ENCODE results near the gene BTBD7. TPM values are rescaled to one million over a fixed set of nuclear protein-coding genes. Genes with fewer than 3 reads are reported as not detected.
A peak's percentile ranks its signal among the peaks of the same experiment; 100 is the strongest.

BTBD7 gene
- total and polyA plus RNA-seq, 5 experiments from 2014 or later: 6.7 to 33.3 (median 7.8) TPM

DNA sequence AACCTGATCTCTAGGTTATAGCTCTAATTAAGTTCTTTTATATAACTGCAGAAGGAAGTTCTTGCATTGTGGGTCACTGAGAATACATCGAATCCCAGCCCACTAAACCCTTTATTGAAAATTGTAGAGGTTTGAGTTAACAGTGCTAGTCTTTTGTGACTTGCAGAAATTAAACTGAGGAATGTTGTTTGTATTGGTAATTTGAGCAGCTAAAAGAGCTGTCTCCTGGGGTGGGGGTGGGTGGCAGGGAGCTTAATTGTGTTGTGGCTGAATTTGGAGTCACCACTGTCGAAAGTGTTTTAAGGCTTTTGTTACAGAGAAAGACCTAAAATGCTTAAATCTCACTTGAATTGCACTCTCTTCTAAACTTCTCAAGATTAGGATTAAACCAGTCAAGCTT is 11.0 kb upstream of the BTBD7 start:
- Mint-ChIP-seq H3K4me1 (peaks cover 0 to 7% (median 0%) of the 10 kb centered on the region in 4 donors), H3K4me3 (no peak overlapping the region), H3K9me3 (peaks cover 0 to 8% (median 2%) of the 10 kb centered on the region in 9 donors), H3K27ac (no peak overlapping the region), H3K36me3 (peaks cover 0 to 9% (median 8%) of the 10 kb centered on the region in 3 donors), H3K27me3 (peaks cover under 1 to 14% (median 9%) of the 10 kb centered on the region in 5 donors)
- DNase-seq (no peak), ATAC-seq (no peak)
- POLR2A ChIA-PET: no interaction called here

DNA sequence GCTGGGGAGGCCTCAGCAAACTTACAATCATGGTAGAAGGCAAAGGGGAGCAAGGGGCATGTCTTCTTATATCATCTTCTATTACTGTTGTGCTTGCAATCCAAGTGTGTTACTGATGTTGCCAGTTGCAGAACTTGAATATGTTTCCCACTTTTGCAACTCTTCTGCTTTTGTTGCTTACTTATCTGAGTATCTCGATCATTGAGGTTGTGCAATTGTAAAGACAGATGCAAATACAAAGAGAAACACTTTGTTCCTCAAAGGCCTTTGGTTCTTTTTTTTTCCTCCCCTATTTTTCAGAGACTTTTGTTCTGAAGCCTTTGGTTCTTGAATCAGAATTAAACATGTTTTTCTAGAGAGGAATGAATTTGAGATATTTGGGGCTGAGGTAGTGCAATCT is 10.4 kb upstream of the BTBD7 start:
- Mint-ChIP-seq H3K4me3 (no peak overlapping the region), H3K36me3 (peaks cover 0 to 9% (median 8%) of the 10 kb centered on the region in 3 donors), H3K4me1 (peaks cover 0 to 7% (median 0%) of the 10 kb centered on the region in 4 donors), H3K27ac (no peak overlapping the region), H3K27me3 (peaks cover 0 to 14% (median 9%) of the 10 kb centered on the region in 5 donors), H3K9me3 (peaks cover 0 to 8% (median 2%) of the 10 kb centered on the region in 9 donors)
- no peak for DNase-seq
- no peak for ATAC-seq
- POLR2A ChIA-PET: no interaction called here

DNA sequence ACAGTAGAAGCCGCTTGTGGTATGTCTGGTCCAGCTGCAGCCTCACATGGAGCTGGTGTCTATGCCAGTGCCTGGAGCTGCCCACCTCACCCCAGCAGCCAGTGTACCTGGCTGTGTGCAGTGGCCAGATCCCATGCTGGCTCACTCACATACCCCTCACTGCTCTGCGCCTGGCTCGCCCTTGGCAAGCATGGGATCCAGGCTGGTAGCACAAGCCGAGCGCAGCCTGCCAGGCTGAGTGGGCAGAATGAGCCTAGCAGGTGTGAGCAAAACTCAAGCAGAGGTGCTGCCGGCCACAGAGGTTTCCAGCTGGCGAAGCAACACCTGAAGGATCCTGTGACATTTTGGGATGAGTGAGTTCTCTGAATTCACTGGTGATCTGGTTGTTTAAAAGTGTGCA is 5.0 kb upstream of the BTBD7 start:
- Mint-ChIP-seq H3K36me3 (peaks cover 0 to 8% (median 6%) of the 10 kb centered on the region in 3 donors), H3K27me3 (peaks cover 0 to 7% (median 4%) of the 10 kb centered on the region in 5 donors), H3K4me1 (peaks cover 4 to 17% (median 13%) of the 10 kb centered on the region in 4 donors), H3K9me3 (peaks cover 0 to 6% (median 2%) of the 10 kb centered on the region in 9 donors), H3K4me3 (no peak overlapping the region), H3K27ac (no peak overlapping the region)
- DNase-seq (no peak), ATAC-seq (no peak)
- POLR2A ChIA-PET: no interaction called here

DNA sequence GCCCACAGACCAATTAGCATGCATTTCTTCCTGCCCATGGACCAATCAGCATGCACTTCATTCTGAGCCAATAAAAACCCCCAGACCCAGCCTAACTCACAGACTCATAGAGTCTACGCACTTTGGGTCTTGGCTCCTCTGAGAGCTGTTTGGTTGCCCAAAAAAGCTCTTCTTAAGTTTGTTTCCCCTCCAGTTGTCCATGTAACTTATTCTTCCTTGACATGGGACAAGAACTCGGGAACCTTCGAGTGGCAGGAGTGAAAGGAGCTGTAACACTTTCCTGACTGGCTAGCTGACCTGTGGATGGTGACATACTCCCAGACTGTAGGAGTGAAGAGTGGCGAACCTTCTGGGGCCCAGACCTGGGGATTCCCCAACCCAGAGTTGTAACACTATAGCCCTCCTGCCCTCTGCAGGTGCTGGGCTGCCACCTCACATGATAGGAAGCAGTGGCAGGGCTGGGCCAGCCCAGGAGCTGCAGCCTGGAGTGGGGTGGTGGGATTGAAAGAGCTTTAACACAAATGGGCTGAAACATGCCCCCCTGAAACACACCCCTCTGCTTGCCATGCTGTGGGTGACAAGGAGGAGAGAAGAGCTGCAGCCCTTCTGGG is 4.4 kb upstream of the BTBD7 start:
- no peak overlapping the region for H3K4me3 Mint-ChIP-seq

DNA sequence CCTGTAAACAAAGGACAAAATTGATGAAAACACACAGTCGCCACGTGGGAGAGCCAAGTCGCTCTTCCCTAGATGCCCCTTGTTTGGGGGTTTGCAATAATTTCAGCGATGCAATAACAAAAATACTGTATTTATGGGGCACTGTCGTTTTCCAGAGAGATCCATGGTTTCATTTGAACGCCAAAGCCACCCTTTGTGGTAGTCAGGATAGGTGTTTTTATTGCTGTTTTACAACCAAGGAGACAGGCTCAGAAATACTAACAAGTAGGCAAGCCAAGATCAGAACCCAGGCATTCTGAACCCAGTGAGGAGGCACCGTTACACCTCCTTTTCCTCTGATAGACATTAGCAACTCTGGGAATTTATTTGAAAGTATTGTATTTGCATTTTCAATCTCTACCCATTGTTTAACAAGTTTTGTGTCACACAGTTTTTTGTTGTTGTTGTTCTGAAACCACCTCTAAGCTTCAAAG is 831 bp upstream of the BTBD7 start:
- H3K27me3 Mint-ChIP-seq: no peaks in the 10 kb centered on the region
- H3K9me3 Mint-ChIP-seq: no peaks in the 10 kb centered on the region
- ATAC-seq (no peak), DNase-seq (no peak)
- peak overlapping the region; percentile 90 to 96 (median 92) for H3K4me3 Mint-ChIP-seq
- peaks cover 24 to 49% (median 45%) of the 10 kb centered on the region in 4 donors for H3K4me1 Mint-ChIP-seq
- peak overlapping the region; percentile 74 to 97 (median 96) for H3K27ac Mint-ChIP-seq
- POLR2A ChIA-PET: no interaction called here
- H3K36me3 Mint-ChIP-seq: no peaks in the 10 kb centered on the region

More for the DNA sequence above, 4.4 kb upstream of the BTBD7 start:
- Mint-ChIP-seq H3K27ac (no peak overlapping the region), H3K36me3 (peaks cover 0 to 2% (median under 1%) of the 10 kb centered on the region in 3 donors), H3K27me3 (peaks cover 0 to 4% (median 0%) of the 10 kb centered on the region in 5 donors), H3K4me1 (peaks cover 4 to 14% (median 13%) of the 10 kb centered on the region in 4 donors), H3K9me3 (peaks cover 0 to 3% (median 0%) of the 10 kb centered on the region in 9 donors)
- DNase-seq: no peak
- ATAC-seq: no peak
- POLR2A ChIA-PET: no interaction called here

DNA sequence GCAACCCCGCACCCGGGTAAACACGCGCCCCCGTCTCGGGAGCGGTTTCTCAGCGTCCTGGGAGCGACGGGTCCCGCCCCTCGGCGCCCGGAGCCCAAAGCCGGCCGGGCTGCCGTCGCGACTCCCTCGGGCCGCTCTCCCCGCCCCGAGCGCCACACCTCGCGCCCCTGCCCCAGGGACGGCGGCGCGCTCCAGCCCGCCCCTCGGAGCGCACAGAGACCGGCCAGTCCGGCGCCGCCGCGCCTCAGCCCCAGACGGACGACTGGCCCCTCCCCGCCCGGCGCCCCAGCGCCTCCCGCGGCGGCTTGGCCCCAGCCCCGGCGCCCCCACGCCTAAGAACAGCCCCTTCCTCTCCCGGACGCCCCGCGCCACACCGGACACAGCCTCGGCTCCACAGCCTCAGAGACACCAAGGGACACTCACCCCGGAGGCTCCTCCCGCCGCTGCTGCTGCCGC is 411 bp downstream of the BTBD7 start:
- Mint-ChIP-seq H3K9me3 (no peaks in the 10 kb centered on the region), H3K36me3 (peaks cover 0 to under 1% (median 0%) of the 10 kb centered on the region in 3 donors), H3K4me3 (peak overlapping the region; percentile 90 to 96 (median 94)), H3K27me3 (no peaks in the 10 kb centered on the region), H3K27ac (peak overlapping the region in 9 of 10 donors; percentile 89 to 97 (median 95)), H3K4me1 (peaks cover 28 to 61% (median 54%) of the 10 kb centered on the region in 4 donors)
- peak; percentile 28 to 57 for ATAC-seq
- DNase-seq: peak in 4 of 10 donors; percentile 7 to 34 (median 25)
- POLR2A ChIA-PET: interaction anchor here (1.4 kb wide), 1 partner anchor 9 kb away, joined by 3 read pairs; no protein-coding TSS in a partner anchor

DNA sequence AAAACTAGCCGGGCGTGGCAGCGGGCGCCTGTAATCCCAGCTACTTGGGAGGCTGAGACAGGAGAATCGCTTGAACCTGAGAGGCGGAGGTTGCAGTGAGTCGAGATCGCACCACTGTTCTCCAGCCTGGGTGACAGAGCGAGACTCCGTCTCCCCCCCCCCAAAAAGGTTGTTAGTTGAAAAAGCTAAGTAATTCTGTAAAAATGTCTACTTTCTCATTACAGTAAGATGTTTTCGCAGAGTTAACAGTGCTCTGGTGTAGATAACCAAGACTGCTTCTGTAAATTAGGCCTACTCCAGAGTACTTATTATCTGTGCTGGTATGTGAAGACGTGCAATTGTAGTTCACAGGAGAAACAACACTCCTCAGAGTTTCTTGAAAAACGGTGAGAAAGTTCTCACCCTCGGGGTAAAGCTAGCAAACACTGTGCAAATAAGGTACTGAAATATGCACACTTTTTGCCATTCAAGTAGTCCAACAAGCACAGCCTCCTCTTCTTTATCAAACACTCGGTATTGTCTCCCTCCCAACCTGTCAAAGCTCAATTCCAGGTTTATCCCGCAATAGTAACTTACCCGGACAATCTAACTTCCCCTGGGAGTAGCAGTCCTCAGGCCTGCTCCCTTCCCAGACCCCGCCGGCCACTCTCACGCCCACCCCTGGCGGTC is 974 bp downstream of the BTBD7 start:
- peak in 2 of 10 donors; percentile 22 to 25 for DNase-seq
- Mint-ChIP-seq H3K4me1 (peaks cover 29 to 65% (median 56%) of the 10 kb centered on the region in 4 donors), H3K36me3 (peaks cover 0 to 2% (median 0%) of the 10 kb centered on the region in 3 donors), H3K4me3 (peak overlapping the region; percentile 87 to 96 (median 92)), H3K27me3 (no peaks in the 10 kb centered on the region), H3K27ac (peak overlapping the region in 9 of 10 donors; percentile 85 to 95 (median 93)), H3K9me3 (no peaks in the 10 kb centered on the region)
- POLR2A ChIA-PET: interaction anchor here (1.4 kb wide), 1 partner anchor 9 kb away, joined by 3 read pairs; no protein-coding TSS in a partner anchor
- ATAC-seq: no peak

DNA sequence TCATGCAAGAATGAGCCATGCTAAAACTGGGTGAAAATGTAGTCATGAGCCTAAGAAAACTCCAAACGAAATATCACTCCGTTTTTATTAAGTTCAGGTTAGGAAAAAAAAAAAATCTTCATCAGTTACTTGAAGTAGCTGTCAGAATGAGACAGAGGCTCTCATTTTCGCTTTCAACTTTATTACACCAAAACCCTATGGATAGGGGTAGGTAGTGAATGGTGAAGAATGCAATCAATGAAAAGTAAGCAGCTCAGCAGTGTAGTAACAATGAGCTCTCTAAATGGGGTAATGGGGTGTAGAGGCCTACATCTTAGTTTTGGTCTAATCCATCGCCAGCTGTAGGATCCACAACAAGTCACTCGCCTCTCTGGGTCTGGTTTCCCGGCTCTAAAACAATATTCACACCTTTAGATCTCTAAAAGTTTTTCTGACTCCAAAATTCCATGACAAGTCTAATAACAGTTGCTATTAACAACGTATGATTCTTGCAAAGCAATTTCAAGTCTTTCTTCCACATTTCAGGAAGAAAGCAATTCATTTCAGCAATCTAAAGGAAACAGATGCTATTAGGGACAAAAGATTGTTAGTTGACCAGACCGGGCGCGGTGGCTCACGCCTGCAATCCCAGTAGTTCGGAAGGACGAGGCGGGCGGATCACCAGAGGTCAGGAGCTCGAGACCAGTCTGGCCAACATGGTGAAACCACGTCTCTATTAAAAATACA is 1.7 kb downstream of the BTBD7 start:
- ATAC-seq (no peak), DNase-seq (no peak)
- Mint-ChIP-seq H3K36me3 (peaks cover 0 to 2% (median 0%) of the 10 kb centered on the region in 3 donors), H3K27me3 (no peaks in the 10 kb centered on the region), H3K27ac (peak overlapping the region in 8 of 10 donors; percentile 29 to 95 (median 88)), H3K4me1 (peaks cover 29 to 65% (median 56%) of the 10 kb centered on the region in 4 donors), H3K9me3 (no peaks in the 10 kb centered on the region), H3K4me3 (peak overlapping the region; percentile 87 to 96 (median 92))
- POLR2A ChIA-PET: interaction anchor here (0.6 to 1.4 kb wide), 2 partner anchors 8 kb away, joined by 3 read pairs; no protein-coding TSS in a partner anchor

DNA sequence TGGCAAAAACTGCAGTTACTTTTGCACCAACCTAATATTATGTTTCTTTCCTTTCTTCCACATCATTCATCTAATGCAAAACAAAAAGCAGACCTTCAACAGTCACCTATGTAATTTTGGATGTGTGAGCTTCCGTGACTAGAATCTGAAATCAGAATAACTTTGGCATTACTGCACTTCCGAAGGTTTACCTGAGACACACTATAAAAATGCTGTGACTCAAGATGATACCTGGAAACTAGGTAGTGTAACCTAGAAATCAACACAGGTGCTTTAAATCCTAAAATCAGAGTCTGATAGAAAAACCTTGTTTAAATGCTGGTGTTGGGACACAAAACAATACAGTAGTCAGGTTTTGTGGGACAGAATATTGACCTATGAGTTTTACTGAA is 2.2 kb downstream of the BTBD7 start:
- POLR2A ChIA-PET: interaction anchor here (0.6 kb wide), 1 partner anchor 8 kb away, joined by 3 read pairs; no protein-coding TSS in a partner anchor
- ATAC-seq: no peak
- Mint-ChIP-seq H3K27ac (peak overlapping the region in 1 of 10 donors; percentile 89), H3K36me3 (peaks cover 0 to 2% (median 0%) of the 10 kb centered on the region in 3 donors), H3K9me3 (no peaks in the 10 kb centered on the region), H3K4me3 (peak overlapping the region in 9 of 10 donors; percentile 87 to 96 (median 93)), H3K27me3 (no peaks in the 10 kb centered on the region), H3K4me1 (peaks cover 29 to 65% (median 57%) of the 10 kb centered on the region in 4 donors)
- no peak for DNase-seq

DNA sequence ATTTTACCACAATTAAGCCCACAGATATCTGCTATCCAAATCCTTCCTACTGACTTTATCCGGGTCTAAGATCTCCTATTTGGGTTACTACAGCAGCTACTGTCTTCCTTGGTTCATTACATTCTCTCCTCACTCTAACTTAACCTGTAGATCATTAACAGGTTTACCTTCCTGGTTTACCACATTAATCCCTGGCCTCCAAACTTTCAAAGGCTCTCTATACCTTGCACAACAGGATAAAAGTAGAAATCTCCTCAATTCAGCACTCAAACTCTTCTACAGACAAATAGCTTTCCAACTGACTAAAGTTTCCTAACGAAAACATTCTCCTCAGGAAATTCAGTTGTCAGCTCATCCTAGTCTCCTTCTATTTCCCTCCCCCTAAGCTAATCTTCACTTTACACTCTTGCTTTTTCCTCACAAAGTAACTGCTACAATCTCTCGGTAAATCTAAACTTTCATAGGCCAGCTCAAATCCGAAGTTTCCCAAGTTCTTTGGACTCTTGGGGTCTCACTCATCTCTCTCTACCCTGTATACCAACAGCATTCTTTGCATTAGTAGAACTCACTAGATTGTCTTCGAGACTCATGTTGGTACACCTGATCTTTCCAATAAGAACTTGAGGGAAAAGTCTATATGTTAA is 2.7 kb downstream of the BTBD7 start:
- peak overlapping the region in 2 of 10 donors; percentile 3 to 7 for H3K27ac Mint-ChIP-seq

DNA sequence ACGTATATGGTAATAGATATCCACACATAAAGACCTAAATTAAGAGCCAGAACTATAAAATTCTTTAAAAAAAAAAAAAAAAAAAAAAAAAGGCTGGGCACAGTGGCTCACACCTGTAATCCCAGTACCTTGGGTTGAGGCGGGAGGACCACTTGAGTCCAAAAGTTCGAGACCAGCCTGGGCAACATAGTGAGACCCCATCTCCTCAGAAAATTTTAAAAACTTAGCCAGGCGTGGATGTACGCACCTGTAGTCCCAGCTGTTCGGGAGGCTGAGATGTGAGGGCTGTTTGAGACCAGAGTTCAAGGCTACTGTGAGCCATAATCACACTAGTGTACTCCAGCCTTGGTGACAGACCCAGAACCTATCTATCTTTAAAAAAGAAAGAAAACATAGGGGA is 4.3 kb downstream of the BTBD7 start:
- ATAC-seq: no peak
- no peak overlapping the region for H3K4me3 Mint-ChIP-seq

More for the DNA sequence above, 2.7 kb downstream of the BTBD7 start:
- H3K4me1 Mint-ChIP-seq: peaks cover 31 to 70% (median 61%) of the 10 kb centered on the region in 4 donors
- no peaks in the 10 kb centered on the region for H3K9me3 Mint-ChIP-seq
- peak overlapping the region in 8 of 10 donors; percentile 1 to 96 (median 10) for H3K4me3 Mint-ChIP-seq
- POLR2A ChIA-PET: no interaction called here
- DNase-seq (no peak), ATAC-seq (no peak)
- H3K27me3 Mint-ChIP-seq: no peaks in the 10 kb centered on the region
- peaks cover 0 to 2% (median 0%) of the 10 kb centered on the region in 3 donors for H3K36me3 Mint-ChIP-seq

DNA sequence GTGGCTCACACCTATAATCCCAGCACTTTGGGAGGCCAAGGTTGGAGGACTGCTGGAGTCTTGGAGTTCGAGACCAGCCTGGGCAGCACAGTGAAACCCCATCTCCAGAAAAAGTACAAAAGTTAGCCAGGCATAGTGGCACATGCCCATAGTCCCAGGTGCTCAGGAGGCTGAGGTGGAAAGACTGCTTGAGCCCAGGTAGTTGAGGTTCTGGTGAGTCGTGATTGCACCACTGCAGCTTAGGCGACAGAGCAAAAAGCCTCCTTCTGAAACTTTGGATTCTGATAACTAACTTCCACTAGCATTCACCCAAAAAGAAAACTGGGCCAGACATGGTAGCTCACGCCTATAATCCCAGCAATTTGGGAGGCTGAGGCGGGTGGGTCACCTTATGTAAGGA is 6.6 kb downstream of the BTBD7 start:
- Mint-ChIP-seq H3K4me1 (peaks cover 32 to 82% (median 63%) of the 10 kb centered on the region in 4 donors), H3K4me3 (no peak overlapping the region)

More for the DNA sequence above, 4.3 kb downstream of the BTBD7 start:
- Mint-ChIP-seq H3K27ac (no peak overlapping the region), H3K4me1 (peaks cover 35 to 71% (median 62%) of the 10 kb centered on the region in 4 donors), H3K27me3 (no peaks in the 10 kb centered on the region), H3K36me3 (peaks cover 0 to 15% (median 0%) of the 10 kb centered on the region in 3 donors), H3K9me3 (no peaks in the 10 kb centered on the region)
- no peak for DNase-seq
- POLR2A ChIA-PET: no interaction called here

More for the DNA sequence above, 6.6 kb downstream of the BTBD7 start:
- no peaks in the 10 kb centered on the region for H3K27me3 Mint-ChIP-seq
- H3K27ac Mint-ChIP-seq: peak overlapping the region in 1 of 10 donors; percentile 43
- H3K9me3 Mint-ChIP-seq: no peaks in the 10 kb centered on the region
- DNase-seq: no peak
- H3K36me3 Mint-ChIP-seq: peaks cover 0 to 30% (median 4%) of the 10 kb centered on the region in 3 donors
- ATAC-seq: no peak
- POLR2A ChIA-PET: no interaction called here
